GM23338 (cell line): ENCODE results near the gene AIMP1. TPM values are rescaled to one million over a fixed set of nuclear protein-coding genes. Genes with fewer than 3 reads are reported as not detected.

ENCODE experiments used
- ATAC-seq: fragments of 200-7000 bp; cut with Tn5 transposase; 3 replicates; pipeline ENCODE4 v1.9.1; 2020
- DNase-seq: peaks from one replicate; pipeline ENCODE4 v3.0.0-alpha.2; 2015; ENCODE audit warnings: low spot score
- H2AFZ ChIP-seq: fragments of 200-600 bp; sonication (generic); 2 replicates; pipeline ENCODE4 v1.8.0; 2016; ENCODE audit warnings: antibody characterized with exemption, mild to moderate bottlenecking, moderate library complexity
- H3F3A ChIP-seq: fragments of 200-600 bp; sonication (generic); replicated peaks from 2 replicates; pipeline ENCODE4 v1.8.0; 2017; ENCODE audit warnings: antibody characterized with exemption, mixed run types, low read depth
- H3K27ac ChIP-seq: fragments of 200-600 bp; sonication (generic); 2 replicates; pipeline ENCODE4 v1.6.1; 2016; ENCODE audit warnings: low read depth
- H3K27me3 ChIP-seq: fragments of 200-600 bp; sonication (generic); 2 replicates; pipeline ENCODE4 v1.8.0; 2016; ENCODE audit warnings: mild to moderate bottlenecking, mixed run types, moderate library complexity; ENCODE audit not compliant: insufficient read depth
- H3K36me3 ChIP-seq: fragments of 200-600 bp; sonication (generic); 2 replicates; pipeline ENCODE4 v1.8.0; 2016; ENCODE audit warnings: mild to moderate bottlenecking; ENCODE audit not compliant: insufficient read depth
- H3K4me1 ChIP-seq: fragments of 200-600 bp; sonication (generic); 2 replicates; pipeline ENCODE4 v1.8.0; 2016; ENCODE audit warnings: mild to moderate bottlenecking, moderate library complexity; ENCODE audit not compliant: insufficient read depth
- H3K4me2 ChIP-seq: fragments of 200-600 bp; sonication (generic); 2 replicates; pipeline ENCODE4 v1.7.1; 2017; ENCODE audit warnings: mixed run types
- H3K4me3 ChIP-seq: fragments of 200-600 bp; sonication (generic); 2 replicates; pipeline ENCODE4 v1.6.1; 2016; ENCODE audit warnings: mixed run types
- H3K79me2 ChIP-seq: fragments of 200-600 bp; sonication (generic); replicated peaks from 2 replicates; pipeline ENCODE4 v1.8.0; 2017; ENCODE audit warnings: mild to moderate bottlenecking; ENCODE audit not compliant: insufficient read depth
- H3K9me2 ChIP-seq: fragments of 200-600 bp; sonication (generic); 2 replicates; pipeline ENCODE4 v1.8.0; 2017; ENCODE audit not compliant: insufficient read depth
- H4K20me1 ChIP-seq: fragments of 200-600 bp; sonication (generic); replicated peaks from 2 replicates; pipeline ENCODE4 v1.8.0; 2017; ENCODE audit warnings: mild to moderate bottlenecking; ENCODE audit not compliant: insufficient read depth
- H3K27ac Mint-ChIP-seq: 2 replicates; pipeline ENCODE4 v1.8.0; 2020; ENCODE audit warnings: inconsistent platforms, mild to moderate bottlenecking, moderate library complexity, mixed read lengths
- H3K27me3 Mint-ChIP-seq: 3 replicates; pipeline ENCODE4 v1.8.0; 2022; ENCODE audit warnings: low read depth, mild to moderate bottlenecking, moderate library complexity, mixed read lengths, inconsistent platforms; ENCODE audit not compliant: insufficient read depth, poor library complexity
- H3K36me3 Mint-ChIP-seq: 3 replicates; pipeline ENCODE4 v1.8.0; 2021; ENCODE audit warnings: low read depth, mild to moderate bottlenecking, inconsistent platforms, moderate library complexity, mixed read lengths
- H3K4me1 Mint-ChIP-seq: 3 replicates; pipeline ENCODE4 v1.8.0; 2020; ENCODE audit warnings: mild to moderate bottlenecking, inconsistent platforms, mixed read lengths
- H3K4me3 Mint-ChIP-seq: 3 replicates; pipeline ENCODE4 v1.8.0; 2021; ENCODE audit warnings: moderate library complexity, mild to moderate bottlenecking, inconsistent platforms, mixed read lengths
- H3K9me3 Mint-ChIP-seq: 3 replicates; pipeline ENCODE4 v1.8.0; 2020; ENCODE audit warnings: moderate library complexity, mild to moderate bottlenecking, inconsistent platforms, mixed read lengths
- CREB1 ChIP-seq: fragments of 250-450 bp; sonication (Bioruptor Pico); IDR thresholded peaks from 2 replicates; pipeline ENCODE4 v1.5.0; 2020; ENCODE audit warnings: low read depth, mild to moderate bottlenecking, moderate library complexity
- CTCF ChIP-seq, 2 experiments: fragments of 200-600 bp in 1 of 2; sonication (generic) in 1 of 2; conservative IDR thresholded peaks; 2 replicates each; pipeline versions ENCODE4 v1.5.1 to v1.6.1; 2016 to 2017; ENCODE audit warnings: antibody characterized with exemption in 2 of 2, low read depth in 2 of 2, mild to moderate bottlenecking in 2 of 2, moderate library complexity in 1 of 2
- EZH2 ChIP-seq: fragments of 200-600 bp; sonication (generic); IDR thresholded peaks from one replicate; pipeline ENCODE4 v1.8.0; 2017; ENCODE audit warnings: antibody characterized with exemption, mild to moderate bottlenecking, low read depth; ENCODE audit not compliant: unreplicated experiment
- EZH2phosphoT487 ChIP-seq: fragments of 200-600 bp; sonication (generic); IDR thresholded peaks from one replicate; pipeline ENCODE4 v1.8.1; 2018; ENCODE audit warnings: antibody characterized with exemption; ENCODE audit not compliant: unreplicated experiment
- JUNB ChIP-seq: IDR thresholded peaks from one replicate; pipeline ENCODE4 v1.6.1; 2016; ENCODE audit warnings: antibody characterized with exemption; ENCODE audit not compliant: unreplicated experiment
- NANOG ChIP-seq: IDR thresholded peaks from 2 replicates; pipeline ENCODE4 v1.6.1; 2016; ENCODE audit warnings: antibody characterized with exemption, borderline replicate concordance
- REST ChIP-seq: IDR thresholded peaks from one replicate; pipeline ENCODE4 v1.6.1; 2018; ENCODE audit warnings: antibody characterized with exemption; ENCODE audit not compliant: unreplicated experiment
- STAT1 ChIP-seq: IDR thresholded peaks from one replicate; pipeline ENCODE4 v1.6.1; 2016; ENCODE audit warnings: antibody characterized with exemption; ENCODE audit not compliant: unreplicated experiment
- ZNF462 ChIP-seq: fragments of 250-450 bp; sonication (Bioruptor Pico); IDR thresholded peaks from 2 replicates; pipeline ENCODE4 v1.5.0; 2020; ENCODE audit warnings: mild to moderate bottlenecking, moderate library complexity
- polyA plus RNA-seq: library from polyadenylated mRNA; unstranded; fragments of >200 nt; fragmentation: Nextera tagmentation; extraction: Ambion mirVana; gene quantifications from 2 replicates; pipeline ENCODE4 v1.2.1, GENCODE V29; 2016
- total RNA-seq: library from RNA; depleted of rRNA; stranded (reverse); fragments of >200 nt; shearing (Covaris generic); gene quantifications from 2 replicates; pipeline ENCODE4 v1.2.3, GENCODE V29; 2014
- TF ChIP-seq, protein P1 (sequence below): IDR thresholded peaks from 2 replicates; pipeline ENCODE4 v1.6.1; 2016; ENCODE audit warnings: antibody characterized with exemption

AIMP1 gene
- total and polyA plus RNA-seq, 2 experiments from 2014 or later: 34.5 to 200 TPM

GRCh38 chr4:106323119-106323518 is 6.8 kb downstream of the AIMP1 start (continued):
- no peak for TF ChIP-seq REST
- no peak for TF ChIP-seq STAT1

- DNase-seq: no peak
- H3K27me3 ChIP-seq: no peaks in the 10 kb centered on the region
- no peak for TF ChIP-seq CREB1 (CRISPR knock-in tag)
- TF ChIP-seq CTCF (conservative IDR thresholded peaks at IDR 0.05; ENCODE audit: low read depth in 2 of 2): no peak
- TF ChIP-seq, protein P1, sequence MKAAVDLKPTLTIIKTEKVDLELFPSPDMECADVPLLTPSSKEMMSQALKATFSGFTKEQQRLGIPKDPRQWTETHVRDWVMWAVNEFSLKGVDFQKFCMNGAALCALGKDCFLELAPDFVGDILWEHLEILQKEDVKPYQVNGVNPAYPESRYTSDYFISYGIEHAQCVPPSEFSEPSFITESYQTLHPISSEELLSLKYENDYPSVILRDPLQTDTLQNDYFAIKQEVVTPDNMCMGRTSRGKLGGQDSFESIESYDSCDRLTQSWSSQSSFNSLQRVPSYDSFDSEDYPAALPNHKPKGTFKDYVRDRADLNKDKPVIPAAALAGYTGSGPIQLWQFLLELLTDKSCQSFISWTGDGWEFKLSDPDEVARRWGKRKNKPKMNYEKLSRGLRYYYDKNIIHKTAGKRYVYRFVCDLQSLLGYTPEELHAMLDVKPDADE: no peak
- no peak for TF ChIP-seq NANOG
- TF ChIP-seq JUNB: no peak
- TF ChIP-seq EZH2: no peak
- no peak for TF ChIP-seq STAT1
- TF ChIP-seq ZNF462: no peak
- no peak for TF ChIP-seq EZH2phosphoT487
- peaks cover 19% of the 10 kb centered on the region; the same call in 1 of the 2 replicates for H3K36me3 ChIP-seq
- no peak for ATAC-seq
- H3F3A ChIP-seq: no peaks in the 10 kb centered on the region
- no peak overlapping the region for H3K4me3 Mint-ChIP-seq
- peaks cover 7% of the 10 kb centered on the region; the same call in 2 of the 3 replicates for H3K9me3 Mint-ChIP-seq
- H3K27ac ChIP-seq: no peak overlapping the region
- no peak overlapping the region for H2AFZ ChIP-seq
- H3K79me2 ChIP-seq: peaks cover 18% of the 10 kb centered on the region
- no peak overlapping the region for H3K4me2 ChIP-seq
- peaks cover 6% of the 10 kb centered on the region for H3K4me1 ChIP-seq
- H3K4me3 ChIP-seq: no peak overlapping the region
- H3K27ac Mint-ChIP-seq: no peak overlapping the region
- no peaks in the 10 kb centered on the region for H3K27me3 Mint-ChIP-seq
- H4K20me1 ChIP-seq: no peaks in the 10 kb centered on the region
- H3K9me2 ChIP-seq: no peaks in the 10 kb centered on the region
- no peaks in the 10 kb centered on the region for H3K4me1 Mint-ChIP-seq
- H3K36me3 Mint-ChIP-seq: peaks cover 31% of the 10 kb centered on the region
Observed at GRCh38 chr4:106325800-106326199, 9.4 kb downstream of the AIMP1 start.
